ENCODE measurements around the gene MYO9B. TPM values are rescaled to one million over a fixed set of nuclear protein-coding genes. Genes with fewer than 3 reads are reported as not detected.

Gene MYO9B
- total RNA-seq, 4 donors from 2014 or later, result 72.0 to 158 (median 82.8) TPM

- TF ChIP-seq CTCF (IDR thresholded peaks at IDR 0.05; ENCODE audit: low read depth), result no peak
These were observed 125.0 kb downstream of the MYO9B start for GRCh38 chr19:17200408-17201079.

- TF ChIP-seq CTCF (IDR thresholded peaks at IDR 0.05; ENCODE audit: low read depth), result no peak
These were observed 126.7 kb downstream of the MYO9B start for GRCh38 chr19:17202249-17202648.

- TF ChIP-seq CTCF (IDR thresholded peaks at IDR 0.05; ENCODE audit: low read depth), result no peak
These were observed 127.1 kb downstream of the MYO9B start for GRCh38 chr19:17202713-17203112.

- no peak for TF ChIP-seq CTCF (IDR thresholded peaks at IDR 0.05; ENCODE audit: low read depth)
These were observed 129.9 kb downstream of the MYO9B start for GRCh38 chr19:17205237-17206140.

GRCh38 chr19:17206736-17207581, 131.4 kb downstream of the MYO9B start:
- TF ChIP-seq CTCF (IDR thresholded peaks at IDR 0.05; ENCODE audit: low read depth), result no peak

GRCh38 chr19:17209126-17210036, 133.8 kb downstream of the MYO9B start:
- TF ChIP-seq CTCF (IDR thresholded peaks at IDR 0.05; ENCODE audit: low read depth), result no peak

All from subcutaneous adipose tissue (tissue), 4 donors.